ENCODE data around the gene CKAP5. TPM values are rescaled to one million over a fixed set of nuclear protein-coding genes. Genes with fewer than 3 reads are reported as not detected.

Gene CKAP5
- total RNA-seq, 1 experiment from 2014 or later, result 221 TPM

- Histone ChIP-seq H3K4me1 (no peaks in the 10 kb centered on the region; the same call in none of the 2 replicates), H3K9me3 (no peaks in the 10 kb centered on the region), H3K4me3 (ENCODE audit: low read depth, low read length) (no peak overlapping the region), H3K36me3 (ENCODE audit: control insufficient read depth, insufficient read depth, low read length) (peaks cover 6% of the 10 kb centered on the region), H3K27me3 (replicated peaks; ENCODE audit: control insufficient read depth, insufficient read depth, low read length) (no peaks in the 10 kb centered on the region)
- POLR2A ChIA-PET, result no interaction called here
- H3K4me3 Mint-ChIP-seq (ENCODE audit: unreplicated experiment), result no peak overlapping the region
- H3K4me1 Mint-ChIP-seq (ENCODE audit: low read depth, unreplicated experiment), result no peaks in the 10 kb centered on the region
- H3K27me3 Mint-ChIP-seq (ENCODE audit: insufficient read depth, unreplicated experiment), result no peaks in the 10 kb centered on the region
- no TSS peak for BruUV-seq (replicated peaks)
- H3K9me3 Mint-ChIP-seq (ENCODE audit: unreplicated experiment), result no peaks in the 10 kb centered on the region
- intact Hi-C loops (cut with micrococcal nuclease; ENCODE audit: unreplicated experiment), result no loop called here
- CTCF ChIA-PET, result no interaction called here
- H3K36me3 Mint-ChIP-seq (ENCODE audit: insufficient read depth, unreplicated experiment), result peaks cover 27% of the 10 kb centered on the region
- no peak for DNase-seq
- H3K27ac Mint-ChIP-seq (ENCODE audit: unreplicated experiment), result peak overlapping the region; percentile 37
- TF ChIP-seq CTCF (IDR thresholded peaks at IDR 0.05; ENCODE audit: insufficient read depth in 1 of 2, low read depth in 1 of 2, low read length in 1 of 2, severe bottlenecking in 1 of 2, unreplicated experiment in 1 of 2), result no peak
These were observed 152.0 kb downstream of the CKAP5 start for GRCh38 chr11:46694072-46694471.

- CTCF ChIA-PET, result interaction anchor here (0.6 kb wide), 1 partner anchor 180 kb away, joined by 3 read pairs; no protein-coding TSS in a partner anchor
- H3K27ac Mint-ChIP-seq (ENCODE audit: unreplicated experiment), result no peak overlapping the region
- Histone ChIP-seq H3K27me3 (replicated peaks; ENCODE audit: control insufficient read depth, insufficient read depth, low read length) (no peaks in the 10 kb centered on the region), H3K4me1 (no peaks in the 10 kb centered on the region; the same call in none of the 2 replicates), H3K36me3 (ENCODE audit: control insufficient read depth, insufficient read depth, low read length) (peaks cover 7% of the 10 kb centered on the region), H3K9me3 (no peaks in the 10 kb centered on the region), H3K4me3 (ENCODE audit: low read depth, low read length) (no peak overlapping the region)
- H3K4me3 Mint-ChIP-seq (ENCODE audit: unreplicated experiment), result no peak overlapping the region
- H3K27me3 Mint-ChIP-seq (ENCODE audit: insufficient read depth, unreplicated experiment), result no peaks in the 10 kb centered on the region
- intact Hi-C loops (cut with micrococcal nuclease; ENCODE audit: unreplicated experiment), result no loop called here
- DNase-seq, result no peak
- POLR2A ChIA-PET, result no interaction called here
- no peaks in the 10 kb centered on the region for H3K9me3 Mint-ChIP-seq (ENCODE audit: unreplicated experiment)
- no TSS peak for BruUV-seq (replicated peaks)
- H3K36me3 Mint-ChIP-seq (ENCODE audit: insufficient read depth, unreplicated experiment), result peaks cover 27% of the 10 kb centered on the region
- TF ChIP-seq CTCF (IDR thresholded peaks at IDR 0.05; ENCODE audit: insufficient read depth in 1 of 2, low read depth in 1 of 2, low read length in 1 of 2, severe bottlenecking in 1 of 2, unreplicated experiment in 1 of 2), result no peak
- H3K4me1 Mint-ChIP-seq (ENCODE audit: low read depth, unreplicated experiment), result no peaks in the 10 kb centered on the region
These were observed 152.5 kb downstream of the CKAP5 start for GRCh38 chr11:46693597-46694012.

Small RNAs within 50 kb of the gene (microRNA-seq; reads per million reads assigned to microRNA genes)
- 3.7 reads per million, percentile 24 among the genes with 10 or more reads in this experiment for gene MIR5582

Other genes with a start within 250 kb of the CKAP5 start
- 7.6 and 9.1 TPM in 2 replicates for gene HARBI1, start 229.1 kb downstream of the CKAP5 start, total RNA-seq (2022)
- 75.9 and 101 TPM in 2 replicates for gene ATG13, start 228.7 kb downstream of the CKAP5 start, total RNA-seq (2022)
- gene ARHGAP1, start 145.7 kb downstream of the CKAP5 start, total RNA-seq (2022), result 67.1 and 73.0 TPM in 2 replicates
- gene ZNF408, start 145.2 kb downstream of the CKAP5 start, total RNA-seq (2022), result 17.6 and 23.3 TPM in 2 replicates
- gene F2, start 127.1 kb downstream of the CKAP5 start, total RNA-seq (2022), result 51.8 and 60.0 TPM in 2 replicates
- 9.3 and 11.1 TPM in 2 replicates for gene LRP4, start 72.3 kb upstream of the CKAP5 start, total RNA-seq (2022)
- 19.8 and 22.9 TPM in 2 replicates for gene CSTPP1, start 90.5 kb upstream of the CKAP5 start, total RNA-seq (2022)

Data from Caco-2 (cell line).